Fibroblast of skin of left quadriceps (primary cell): ENCODE data around the gene CACNA1C.
A peak's percentile ranks its signal among the peaks of the same experiment; 100 is the strongest.
"Not testable (repeated sequence)": the region's sequence is repeated elsewhere in the genome, so short reads cannot be mapped to it uniquely, and the experiment has no call there.

Source experiments
- DNase-seq, 2 experiments: peaks; one replicate each; pipeline ENCODE4 v3.0.0-alpha.2; 2013; ENCODE audit warnings: low read depth in 2 of 2

CACNA1C gene

DNA sequence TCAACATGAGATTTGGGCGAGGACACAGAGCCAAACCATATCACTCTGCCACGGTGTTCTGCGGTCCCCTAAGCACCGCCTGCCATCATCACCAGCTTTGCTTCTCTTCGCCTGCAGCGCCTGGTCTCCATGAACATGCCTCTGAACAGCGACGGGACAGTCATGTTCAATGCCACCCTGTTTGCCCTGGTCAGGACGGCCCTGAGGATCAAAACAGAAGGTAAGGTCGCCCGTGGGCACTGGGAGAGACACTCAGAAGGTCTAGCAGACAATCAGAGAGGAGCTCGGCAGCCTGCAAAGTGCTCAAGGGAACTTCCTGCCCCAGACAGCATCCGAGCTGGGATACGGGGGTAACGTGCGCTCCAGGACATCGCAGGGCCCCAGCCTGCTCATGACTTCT is 616.0 kb downstream of the CACNA1C start:
- no peak for DNase-seq

- no peak for DNase-seq
Measured at GRCh38 chr12:2669560-2669959, 616.8 kb downstream of the CACNA1C start.

DNA sequence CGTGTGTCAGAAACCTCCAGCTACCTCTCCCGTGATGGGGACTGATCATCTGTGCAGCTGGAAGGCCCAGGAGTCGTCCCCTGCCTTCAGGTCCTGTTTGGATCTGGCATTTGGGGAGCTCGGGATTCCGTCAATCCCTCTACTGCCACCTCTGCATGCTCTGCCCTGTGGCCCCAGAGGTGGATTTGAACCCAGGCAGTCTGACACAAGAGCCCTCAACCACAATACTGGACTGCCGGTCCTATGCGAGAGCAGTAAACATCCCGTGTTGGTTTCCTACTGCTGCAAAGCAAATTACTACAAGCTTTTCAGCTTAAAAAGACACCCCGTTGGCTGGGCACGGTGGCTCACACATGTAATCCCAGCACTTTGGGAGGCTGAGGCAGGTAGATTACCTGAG is 620.1 kb downstream of the CACNA1C start:
- DNase-seq = no peak

DNA sequence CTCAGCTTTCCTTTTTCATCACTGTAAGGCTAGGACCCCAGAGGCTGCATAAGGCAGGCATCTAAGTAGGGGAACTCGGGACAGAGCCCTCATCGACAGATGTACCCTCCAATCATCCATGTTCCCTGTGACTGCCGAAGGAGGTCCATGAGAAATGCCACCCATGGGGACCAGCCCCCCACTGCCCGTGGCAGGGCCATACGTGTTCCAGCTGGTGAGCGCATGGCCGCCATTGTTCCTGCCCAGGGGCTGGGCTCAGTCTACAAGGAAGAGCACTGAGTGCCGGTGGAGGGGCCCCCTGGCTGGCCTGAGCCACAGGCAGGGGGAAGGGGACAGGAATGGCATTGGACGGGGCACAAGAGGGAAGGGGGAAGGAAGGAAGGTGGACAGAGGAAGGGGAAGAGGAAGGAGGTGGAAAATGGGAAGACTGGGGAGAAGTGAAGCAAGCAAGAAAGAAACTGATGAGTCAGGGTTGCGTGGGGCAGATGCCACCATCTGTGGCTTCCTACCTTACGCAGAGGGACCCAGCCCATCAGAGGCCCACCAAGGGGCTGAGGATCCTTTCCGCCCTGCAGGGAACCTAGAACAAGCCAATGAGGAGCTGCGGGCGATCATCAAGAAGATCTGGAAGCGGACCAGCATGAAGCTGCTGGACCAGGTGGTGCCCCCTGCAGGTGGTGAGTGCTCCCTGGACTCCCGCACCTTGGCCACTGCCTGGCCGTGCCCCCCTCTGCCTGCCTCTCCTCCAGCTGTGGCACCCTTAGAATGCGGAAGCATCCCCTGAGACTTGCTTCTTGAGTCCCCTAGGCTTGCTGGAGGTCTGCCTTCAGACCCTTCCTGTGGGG is 621.4 kb downstream of the CACNA1C start:
- DNase-seq = no peak

DNA sequence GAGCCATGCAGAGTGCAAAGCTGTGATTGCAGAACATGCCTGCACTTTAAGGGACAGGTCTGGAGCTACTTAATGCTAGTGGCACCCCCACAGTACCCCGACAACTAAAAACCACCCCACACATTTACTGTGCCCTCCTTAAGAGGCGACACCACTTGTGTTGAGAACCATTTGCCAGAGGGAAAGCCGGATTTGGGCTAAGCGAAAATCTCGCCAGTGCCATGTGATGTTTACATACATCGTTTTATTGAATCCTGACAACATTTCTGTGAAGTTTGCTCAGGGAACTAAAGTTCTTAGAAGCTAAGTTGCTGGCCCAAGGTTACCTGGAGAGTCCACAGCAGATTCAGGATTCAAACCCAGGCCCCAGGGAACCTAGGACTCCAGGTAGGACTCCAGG is 623.0 kb downstream of the CACNA1C start:
- DNase-seq = no peak

DNA sequence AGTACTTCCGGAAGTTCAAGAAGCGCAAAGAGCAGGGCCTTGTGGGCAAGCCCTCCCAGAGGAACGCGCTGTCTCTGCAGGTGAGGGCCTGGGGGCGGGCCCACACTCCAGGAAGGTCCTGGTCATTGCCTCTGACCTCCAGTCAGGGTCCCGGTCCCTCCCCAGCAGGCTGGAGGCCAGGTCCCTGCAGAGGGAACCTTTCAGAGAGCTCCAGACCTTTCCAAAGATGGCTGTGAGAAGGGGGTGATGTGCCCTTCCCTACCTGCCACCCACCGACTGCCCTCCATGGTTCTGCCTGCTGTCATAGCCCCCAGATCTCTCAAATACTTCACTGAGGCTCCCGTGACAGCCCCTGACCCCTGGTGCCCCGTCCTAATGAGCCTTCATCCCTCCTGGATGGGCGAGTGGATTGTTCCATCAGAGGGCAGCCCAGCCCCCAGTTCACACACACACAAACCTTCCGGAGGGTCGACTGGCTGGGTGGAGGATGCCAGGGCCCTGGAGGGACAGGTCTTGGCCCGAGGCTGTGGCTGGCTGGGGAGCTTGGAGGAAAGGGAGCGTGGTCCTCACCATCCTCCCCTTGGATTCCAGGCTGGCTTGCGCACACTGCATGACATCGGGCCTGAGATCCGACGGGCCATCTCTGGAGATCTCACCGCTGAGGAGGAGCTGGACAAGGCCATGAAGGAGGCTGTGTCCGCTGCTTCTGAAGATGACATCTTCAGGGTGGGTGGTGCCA is 624.5 kb downstream of the CACNA1C start:
- DNase-seq = no peak

DNA sequence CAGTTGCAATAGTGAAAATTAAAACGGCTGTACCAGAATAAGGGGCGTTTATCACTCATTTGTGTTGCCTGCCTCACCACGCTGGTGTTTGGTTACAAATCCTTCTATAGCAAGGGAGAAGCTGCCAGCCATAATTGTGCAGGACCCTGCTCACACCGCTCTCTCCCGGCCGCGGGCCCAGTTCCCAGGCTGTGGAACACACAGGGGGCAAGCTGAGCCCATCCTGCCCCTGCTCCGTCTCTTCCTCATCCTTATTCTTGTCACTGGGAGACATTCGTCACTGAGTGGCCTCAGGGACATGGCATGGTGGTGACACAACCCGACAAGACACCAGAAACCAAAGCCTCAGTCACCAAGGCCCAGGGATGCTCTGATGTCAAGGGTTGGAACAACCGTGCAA is 625.6 kb downstream of the CACNA1C start:
- DNase-seq = no peak

DNA sequence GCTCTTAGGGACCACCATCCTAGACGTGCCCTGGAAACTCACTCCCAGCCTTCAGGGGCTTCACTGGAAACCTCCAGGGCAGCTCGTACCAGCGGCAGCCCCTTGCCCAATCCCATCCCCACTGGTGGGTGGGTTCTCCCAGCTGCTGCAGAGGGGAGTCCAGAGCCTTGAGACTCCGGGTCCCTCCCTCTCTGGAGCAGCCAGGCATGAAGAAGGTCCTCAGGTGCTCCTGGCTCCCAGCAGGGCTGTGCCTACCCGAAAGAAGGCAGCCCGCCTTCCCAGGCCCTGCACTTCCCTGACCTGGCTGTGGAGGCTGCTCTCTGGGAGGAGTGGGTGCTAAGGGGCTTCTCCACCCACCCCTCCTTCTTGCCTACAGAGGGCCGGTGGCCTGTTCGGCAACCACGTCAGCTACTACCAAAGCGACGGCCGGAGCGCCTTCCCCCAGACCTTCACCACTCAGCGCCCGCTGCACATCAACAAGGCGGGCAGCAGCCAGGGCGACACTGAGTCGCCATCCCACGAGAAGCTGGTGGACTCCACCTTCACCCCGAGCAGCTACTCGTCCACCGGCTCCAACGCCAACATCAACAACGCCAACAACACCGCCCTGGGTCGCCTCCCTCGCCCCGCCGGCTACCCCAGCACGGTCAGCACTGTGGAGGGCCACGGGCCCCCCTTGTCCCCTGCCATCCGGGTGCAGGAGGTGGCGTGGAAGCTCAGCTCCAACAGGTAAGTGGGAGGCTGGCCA is 626.5 kb downstream of the CACNA1C start:
- no peak for DNase-seq

GRCh38 chr12:2679816-2680675 is 627.3 kb downstream of the CACNA1C start:
- no peak for DNase-seq

DNA sequence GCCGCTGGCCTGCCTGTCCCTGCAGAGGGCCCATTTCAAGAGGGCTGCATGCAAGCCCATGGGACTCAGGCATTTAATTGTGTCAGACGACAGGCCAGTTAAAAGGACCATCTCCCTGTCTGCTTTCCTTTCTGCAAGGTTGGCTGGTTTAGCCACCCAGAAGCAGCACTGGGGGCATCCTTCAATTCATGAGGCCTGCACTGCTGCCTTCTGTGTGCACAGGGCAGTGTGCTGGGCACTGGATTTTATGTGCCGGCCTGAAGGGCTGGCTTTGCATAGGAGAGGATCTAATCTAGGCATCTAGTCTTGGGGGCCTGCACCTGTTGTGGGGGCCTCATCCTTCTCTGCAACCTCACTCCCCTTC is 627.9 kb downstream of the CACNA1C start:
- DNase-seq = no peak

DNA sequence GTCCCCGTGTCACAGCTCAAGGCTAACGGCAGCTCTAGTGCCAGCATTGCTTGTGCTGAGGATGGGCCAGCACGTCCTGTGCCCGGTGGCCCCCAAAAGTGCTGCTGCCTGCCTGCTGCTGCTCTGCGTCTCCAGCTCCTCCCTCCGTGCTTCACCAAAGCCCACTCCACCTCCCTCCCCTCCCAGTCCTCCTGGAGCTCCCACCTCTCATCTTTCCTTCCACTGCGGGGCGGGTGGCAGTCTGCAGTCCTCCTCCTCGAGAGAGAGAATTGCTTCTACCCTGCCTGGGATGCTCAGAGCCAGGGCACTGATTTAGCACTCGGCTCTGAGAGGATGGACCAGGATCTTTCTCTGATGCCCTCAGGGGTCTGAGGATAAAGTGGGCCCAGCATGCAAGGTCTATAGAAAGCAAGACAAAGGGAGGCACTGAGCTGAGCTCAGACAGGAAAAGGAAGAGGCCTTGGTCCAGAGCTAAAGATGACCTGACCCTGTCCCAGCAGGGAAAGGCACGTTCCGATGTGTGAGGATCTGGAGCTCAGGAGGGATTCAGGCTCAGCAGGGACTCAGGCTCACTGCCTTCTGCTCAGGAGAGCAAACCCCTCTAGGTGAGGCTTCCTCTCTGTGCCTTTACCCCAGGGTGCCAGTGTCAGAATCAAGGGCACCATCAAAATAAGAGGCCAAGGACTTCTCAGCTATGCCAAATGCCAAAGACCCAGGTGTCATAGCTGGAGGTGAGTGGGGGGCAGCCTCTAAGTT is 628.8 kb downstream of the CACNA1C start:
- no peak for DNase-seq

- peak in 1 of 2 experiments; percentile 26 for DNase-seq
Measured at GRCh38 chr12:2682296-2683251, 629.8 kb downstream of the CACNA1C start.

DNA sequence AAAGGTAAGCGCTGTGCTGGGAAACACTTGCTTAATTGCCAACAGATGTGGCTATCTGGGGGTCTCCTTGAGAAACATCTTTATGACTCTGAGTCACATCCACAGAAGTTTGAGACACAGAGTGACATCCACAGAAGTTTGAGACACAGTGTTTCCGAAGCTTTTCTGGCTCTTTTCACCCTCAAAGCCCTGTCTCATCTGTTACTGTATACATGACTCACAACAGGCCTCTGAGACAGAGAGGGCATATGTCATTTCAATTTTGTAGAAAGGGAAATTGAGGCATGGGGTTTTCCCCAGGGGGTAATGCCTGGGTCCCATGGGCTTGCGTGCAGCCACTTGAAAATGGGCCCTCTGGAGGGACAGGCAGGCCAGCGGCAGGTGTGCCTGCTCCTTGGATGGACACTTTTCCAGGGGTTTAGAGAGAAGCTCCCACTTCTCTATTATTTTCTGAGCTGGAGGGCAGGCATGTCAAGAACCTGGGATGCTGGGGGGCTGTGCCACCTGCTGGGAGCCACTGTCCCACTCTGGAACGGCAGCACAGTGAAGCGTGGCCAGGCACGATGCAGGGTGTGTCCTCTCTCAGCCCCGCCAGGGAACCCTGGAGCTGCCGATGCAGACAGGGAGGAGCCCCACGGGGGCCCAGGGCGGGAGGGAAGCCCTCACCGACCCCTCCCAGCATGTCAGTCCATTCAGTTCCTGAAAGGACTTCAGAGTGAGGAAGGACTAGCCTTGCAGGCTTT is 630.7 kb downstream of the CACNA1C start:
- DNase-seq = no peak

DNA sequence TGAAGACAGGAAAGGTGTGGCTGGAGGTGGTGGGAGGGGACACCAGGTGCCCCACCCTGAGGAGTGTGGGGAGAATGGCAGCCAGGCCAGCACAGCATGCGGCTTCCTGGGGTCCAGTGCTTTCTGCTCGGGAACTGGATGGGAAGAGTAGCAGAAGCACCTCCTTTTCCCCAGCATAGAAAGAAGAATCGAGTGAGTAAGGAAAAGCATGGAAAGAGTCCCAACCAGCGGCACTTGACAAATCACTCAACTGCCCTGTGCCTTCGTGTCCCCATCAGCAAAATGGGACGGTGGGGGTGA is 631.2 kb downstream of the CACNA1C start:
- DNase-seq = not testable (repeated sequence)

DNA sequence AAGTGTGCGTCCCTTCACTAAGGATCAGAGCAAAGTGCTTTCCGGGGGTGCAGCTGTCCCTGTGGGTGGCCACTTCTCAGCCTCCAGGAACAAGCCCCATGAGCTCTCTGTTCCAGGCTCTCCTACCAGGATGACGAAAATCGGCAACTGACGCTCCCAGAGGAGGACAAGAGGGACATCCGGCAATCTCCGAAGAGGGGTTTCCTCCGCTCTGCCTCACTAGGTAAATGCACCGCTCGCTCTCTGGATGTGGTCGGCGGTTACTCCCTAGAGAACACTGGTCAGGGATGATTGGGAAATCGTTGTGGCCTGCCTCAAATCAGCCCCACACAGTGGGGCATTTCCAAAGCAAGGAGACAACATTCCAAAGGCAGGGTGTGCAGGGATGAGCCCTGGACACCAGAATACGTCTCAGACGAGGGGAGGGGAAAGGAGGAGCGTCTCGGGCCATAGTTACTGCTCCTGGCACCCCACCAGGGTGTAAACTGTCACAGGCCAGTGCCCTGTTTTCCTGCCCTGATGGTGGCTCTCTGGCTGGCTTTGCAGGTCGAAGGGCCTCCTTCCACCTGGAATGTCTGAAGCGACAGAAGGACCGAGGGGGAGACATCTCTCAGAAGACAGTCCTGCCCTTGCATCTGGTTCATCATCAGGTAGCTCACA is 633.0 kb downstream of the CACNA1C start:
- DNase-seq = not testable (repeated sequence)

DNA sequence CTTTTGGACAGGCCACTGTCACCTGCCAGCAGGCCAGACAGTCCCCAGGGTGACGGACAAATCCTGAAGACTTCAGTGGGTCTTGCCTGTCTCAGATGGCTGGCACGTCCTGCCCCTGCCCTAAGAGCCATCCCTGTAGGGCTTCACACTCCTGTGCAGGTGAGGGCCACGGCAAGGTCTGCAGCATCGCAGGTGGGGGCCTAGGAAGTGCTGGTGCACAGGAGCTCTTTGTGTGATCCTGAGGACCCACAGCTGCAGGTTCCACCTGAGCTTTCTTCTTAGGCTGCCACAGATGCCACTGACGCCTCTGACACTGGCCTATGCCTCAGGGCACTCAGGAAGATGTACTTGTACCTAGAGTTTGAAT is 633.5 kb downstream of the CACNA1C start:
- no peak for DNase-seq

DNA sequence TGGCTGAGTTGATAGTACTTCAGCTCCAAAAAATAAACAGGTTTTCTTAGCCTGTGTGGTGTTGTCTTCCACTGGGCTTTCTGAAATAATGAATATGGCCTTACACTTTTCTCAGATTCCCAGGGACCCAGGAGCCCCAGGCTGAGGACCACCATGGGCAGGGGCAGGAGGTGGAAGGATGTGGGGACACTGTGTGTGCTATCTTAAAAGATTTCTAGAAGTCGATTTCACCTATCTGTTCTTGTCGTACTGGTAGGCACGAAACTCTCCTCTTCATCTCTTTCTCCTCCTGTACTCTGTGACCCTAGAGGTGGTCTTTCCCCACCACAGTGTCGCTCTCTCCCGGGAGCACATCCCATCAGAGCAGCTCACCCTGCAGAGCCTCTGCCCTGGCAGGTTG is 634.3 kb downstream of the CACNA1C start:
- DNase-seq = no peak

DNA sequence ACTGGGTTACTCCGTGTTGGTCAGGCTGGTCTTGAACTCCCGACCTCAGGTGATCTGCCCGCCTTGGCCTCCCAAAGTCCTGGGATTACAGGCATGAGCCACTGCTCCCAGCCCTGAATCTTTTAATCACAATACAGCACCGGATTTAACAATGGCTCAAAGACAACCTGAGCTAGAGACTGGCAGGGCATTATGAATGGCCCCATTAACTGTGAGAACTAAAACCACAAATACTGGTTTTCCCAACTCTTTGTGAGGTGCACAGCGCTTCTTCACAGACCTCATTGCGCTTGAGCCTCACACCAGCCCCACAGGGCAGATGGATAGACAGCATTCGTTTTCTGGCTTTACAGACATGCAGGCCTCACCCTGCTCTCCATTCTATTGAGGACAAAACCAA is 634.9 kb downstream of the CACNA1C start:
- DNase-seq = no peak
